GM20431 (cell line): ENCODE data around the gene SLC26A5.
"Not testable (repeated sequence)": the region's sequence is repeated elsewhere in the genome, so short reads cannot be mapped to it uniquely, and the experiment has no call there.

Source experiments
- in situ Hi-C: fragments of 300-500 bp; cut with MseI, MboI; formaldehyde crosslinking; loops from one replicate; pipeline ENCODE4 v1.15.0; 2020; ENCODE audit warnings: low sequenced_read_pairs; ENCODE audit not compliant: unreplicated experiment

Gene SLC26A5

GRCh38 chr7:103446049-103446520 is at the start of gene SLC26A5:
SLC26A5 (minus strand) TSS chr7:103446207; CDS start chr7:103421514, 24,693 bp downstream.
- in situ Hi-C loops, result no loop called here

GRCh38 chr7:103487419-103487818 is 41.4 kb upstream of the SLC26A5 start:
- in situ Hi-C loops, result no loop called here

- in situ Hi-C loops, result not testable (repeated sequence)
Measured at GRCh38 chr7:103486873-103487272, 40.9 kb upstream of the SLC26A5 start.

GRCh38 chr7:103480771-103481170 is 34.8 kb upstream of the SLC26A5 start:
- in situ Hi-C loops, result no loop called here

- in situ Hi-C loops, result no loop called here
Measured at GRCh38 chr7:103474956-103475355, 28.9 kb upstream of the SLC26A5 start.

GRCh38 chr7:103469095-103469948 is 23.3 kb upstream of the SLC26A5 start:
- in situ Hi-C loops, result no loop called here

- in situ Hi-C loops, result no loop called here
Measured at GRCh38 chr7:103466814-103467213, 20.8 kb upstream of the SLC26A5 start.

- in situ Hi-C loops, result no loop called here
Measured at GRCh38 chr7:103462358-103462757, 16.4 kb upstream of the SLC26A5 start.

- in situ Hi-C loops, result no loop called here
Measured at GRCh38 chr7:103447073-103447960, 1.3 kb upstream of the SLC26A5 start.

- in situ Hi-C loops, result no loop called here
Measured at GRCh38 chr7:103445228-103446048, 569 bp downstream of the SLC26A5 start.

GRCh38 chr7:103439661-103440060 is 6.3 kb downstream of the SLC26A5 start:
- in situ Hi-C loops, result no loop called here

GRCh38 chr7:103437623-103438022 is 8.4 kb downstream of the SLC26A5 start:
- in situ Hi-C loops, result no loop called here

GRCh38 chr7:103432712-103433111 is 13.3 kb downstream of the SLC26A5 start:
- in situ Hi-C loops, result no loop called here

- in situ Hi-C loops, result no loop called here
Measured at GRCh38 chr7:103425177-103425576, 20.8 kb downstream of the SLC26A5 start.

GRCh38 chr7:103423467-103424179 is 22.4 kb downstream of the SLC26A5 start:
- in situ Hi-C loops, result no loop called here

GRCh38 chr7:103420857-103421384 is 25.1 kb downstream of the SLC26A5 start:
- in situ Hi-C loops, result no loop called here

- in situ Hi-C loops, result no loop called here
Measured at GRCh38 chr7:103418241-103418640, 27.8 kb downstream of the SLC26A5 start.

GRCh38 chr7:103413407-103413806 is 32.6 kb downstream of the SLC26A5 start:
- in situ Hi-C loops, result no loop called here

GRCh38 chr7:103412151-103412550 is 33.9 kb downstream of the SLC26A5 start:
- in situ Hi-C loops, result no loop called here
